Brain pericyte (primary cell): ENCODE measurements around the gene WTAP.
A peak's percentile ranks its signal among the peaks of the same experiment; 100 is the strongest.
"Not testable (repeated sequence)": the region's sequence is repeated elsewhere in the genome, so short reads cannot be mapped to it uniquely, and the experiment has no call there.

Experiments used
- DNase-seq: peaks from one replicate; pipeline ENCODE4 v3.0.0-alpha.2; 2012; ENCODE audit warnings: low read depth, low spot score

The WTAP gene

DNA sequence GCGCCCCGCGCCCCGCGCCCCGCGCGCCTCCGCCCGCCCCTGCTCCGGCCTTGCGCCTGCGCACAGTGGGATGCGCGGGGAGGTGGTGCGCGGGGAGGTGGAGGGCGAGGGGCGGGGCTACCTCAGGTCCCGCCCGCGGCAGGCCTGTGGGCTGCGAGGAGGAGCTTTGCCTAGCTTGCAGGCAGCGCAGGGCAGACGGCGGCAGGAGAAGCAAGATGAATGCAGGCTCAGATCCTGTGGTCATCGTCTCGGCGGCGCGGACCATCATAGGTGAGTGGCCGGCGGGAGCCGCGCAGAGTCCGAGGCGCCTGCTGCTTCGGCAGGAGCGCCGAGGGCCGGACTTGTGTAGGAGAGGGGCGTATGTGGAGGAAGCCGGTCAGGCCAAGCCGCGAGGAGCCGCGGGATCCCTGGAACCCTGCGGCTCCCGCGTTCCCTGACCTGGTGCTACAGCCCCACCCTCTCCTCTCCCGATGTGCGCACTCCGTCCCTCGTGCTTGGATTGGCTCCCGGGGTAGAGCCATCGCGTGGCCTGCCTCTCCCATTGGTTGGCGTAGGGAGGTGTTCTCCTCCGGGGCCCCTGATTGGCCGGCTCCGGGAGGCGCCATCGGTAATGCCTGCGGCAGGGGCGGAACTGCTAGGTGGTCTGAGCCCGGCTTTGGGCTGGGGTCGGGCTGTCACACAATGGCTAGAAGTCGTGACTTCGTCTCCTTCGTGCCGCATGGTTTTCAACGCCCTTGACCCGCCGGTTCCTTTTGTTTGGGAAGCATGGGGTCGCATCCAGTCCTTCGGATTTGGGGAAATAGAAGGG, 34.8 kb downstream of the WTAP start, which contains the start of gene ACAT2:
Gene ACAT2, plus strand, starts transcription at position 173 of the 808 bp plus-strand sequence. Its CDS starts 43 bp downstream, at position 216.
- DNase-seq = peak; percentile 89

DNA sequence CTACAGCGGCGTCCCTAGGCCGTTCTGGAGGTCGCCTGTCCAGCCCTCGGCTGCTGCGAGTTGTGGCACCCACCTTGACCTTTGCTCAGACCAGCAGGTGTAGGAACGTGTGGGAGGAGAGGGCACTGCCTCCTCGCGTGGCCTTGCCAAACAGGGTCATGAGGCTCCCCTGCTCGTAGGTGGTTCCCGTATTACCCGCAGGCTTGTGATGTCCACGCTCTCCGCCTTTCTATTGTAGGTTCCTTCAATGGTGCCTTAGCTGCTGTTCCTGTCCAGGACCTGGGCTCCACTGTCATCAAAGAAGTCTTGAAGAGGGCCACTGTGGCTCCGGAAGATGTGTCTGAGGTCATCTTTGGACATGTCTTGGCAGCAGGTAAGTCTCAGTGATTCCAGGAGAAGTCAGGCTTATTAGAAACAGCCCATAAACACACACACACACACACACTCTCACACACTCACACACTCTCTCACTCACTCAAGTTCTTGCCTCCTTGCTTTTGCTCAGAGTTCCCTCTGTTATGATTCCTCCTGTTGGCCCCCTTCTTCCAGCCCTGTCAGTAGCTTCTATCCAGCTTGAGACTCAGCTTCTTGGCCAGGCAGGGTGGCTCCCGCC, 35.5 kb downstream of the WTAP start:
- DNase-seq = peak; percentile 13

DNA sequence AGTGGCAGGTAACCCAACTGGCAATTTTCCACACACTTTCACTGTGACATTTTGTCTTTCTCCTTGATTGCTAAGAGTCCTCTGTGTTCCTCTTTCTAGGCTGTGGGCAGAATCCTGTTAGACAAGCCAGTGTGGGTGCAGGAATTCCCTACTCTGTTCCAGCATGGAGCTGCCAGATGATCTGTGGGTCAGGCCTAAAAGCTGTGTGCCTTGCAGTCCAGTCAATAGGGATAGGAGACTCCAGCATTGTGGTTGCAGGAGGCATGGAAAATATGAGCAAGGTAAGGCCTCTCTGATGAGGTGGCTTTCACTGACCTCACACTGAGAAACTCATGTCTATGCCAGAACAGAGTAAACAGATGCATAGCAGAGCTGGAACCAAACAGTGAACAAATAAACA, 39.6 kb downstream of the WTAP start:
- DNase-seq = no peak

DNA sequence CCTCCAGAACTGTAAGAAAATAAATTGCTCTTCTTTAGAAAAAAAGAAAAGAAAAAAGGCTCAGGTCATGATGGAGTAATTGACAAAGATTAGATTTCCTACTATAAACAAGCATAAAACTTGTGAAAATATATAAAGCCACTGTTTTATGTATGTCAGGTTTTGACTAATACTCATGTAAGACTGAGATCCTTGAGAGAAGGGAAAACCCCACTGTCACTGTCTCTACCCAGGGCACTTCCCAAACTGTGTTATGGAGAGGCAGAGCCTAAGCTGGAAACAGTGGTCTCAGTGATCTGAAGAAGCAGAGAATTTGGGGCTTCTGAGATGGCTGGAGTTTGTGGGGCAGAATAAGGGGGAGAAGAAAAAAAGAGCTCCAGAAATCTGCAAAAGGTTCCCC, 42.2 kb downstream of the WTAP start:
- DNase-seq = no peak

DNA sequence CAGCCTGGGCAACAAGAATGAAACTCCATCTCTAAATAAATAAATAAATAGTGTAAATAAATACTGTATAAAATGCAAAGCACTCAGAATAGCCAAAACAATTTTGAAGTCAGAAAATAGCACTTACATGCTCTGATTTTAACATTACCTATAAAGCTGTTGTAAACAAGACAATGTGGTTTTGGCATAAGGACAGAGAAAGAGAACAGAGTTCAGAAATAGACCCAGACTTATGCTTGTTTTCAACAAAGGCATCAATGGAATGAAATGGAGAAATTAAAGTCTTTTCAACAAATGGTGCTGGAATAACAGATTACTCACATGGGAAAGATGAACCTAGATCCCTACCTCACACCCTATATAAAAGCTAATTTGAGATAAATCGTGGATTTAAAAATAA, 44.9 kb downstream of the WTAP start:
- DNase-seq = no peak

DNA sequence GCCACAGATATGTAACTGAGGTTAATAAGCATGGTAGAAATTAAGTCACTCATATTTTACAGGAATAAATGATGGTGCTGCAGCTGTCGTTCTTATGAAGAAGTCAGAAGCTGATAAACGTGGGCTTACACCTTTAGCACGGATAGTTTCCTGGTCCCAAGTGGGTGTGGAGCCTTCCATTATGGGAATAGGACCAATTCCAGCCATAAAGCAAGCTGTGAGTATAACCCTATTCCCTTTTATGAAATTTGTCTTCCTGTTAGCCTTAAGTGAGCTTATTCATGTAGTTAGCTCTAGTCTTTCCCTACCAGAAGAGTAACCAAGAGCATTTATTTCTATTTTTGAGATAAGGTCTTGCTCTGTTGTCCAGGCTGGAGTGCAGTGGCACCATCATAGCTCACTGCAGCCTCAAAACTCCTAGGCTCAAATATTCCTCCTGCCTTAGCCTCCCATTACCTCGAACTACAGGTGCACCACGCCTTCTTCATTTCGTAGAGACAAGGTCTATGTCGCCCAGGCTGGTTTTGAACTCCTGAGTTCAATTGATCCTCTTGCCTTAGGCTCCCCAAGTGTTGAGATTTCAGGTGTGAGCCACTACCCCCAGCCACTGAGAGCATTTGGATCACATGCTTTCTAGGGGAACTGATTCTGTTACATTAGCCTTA, 50.1 kb downstream of the WTAP start:
- no peak for DNase-seq

DNA sequence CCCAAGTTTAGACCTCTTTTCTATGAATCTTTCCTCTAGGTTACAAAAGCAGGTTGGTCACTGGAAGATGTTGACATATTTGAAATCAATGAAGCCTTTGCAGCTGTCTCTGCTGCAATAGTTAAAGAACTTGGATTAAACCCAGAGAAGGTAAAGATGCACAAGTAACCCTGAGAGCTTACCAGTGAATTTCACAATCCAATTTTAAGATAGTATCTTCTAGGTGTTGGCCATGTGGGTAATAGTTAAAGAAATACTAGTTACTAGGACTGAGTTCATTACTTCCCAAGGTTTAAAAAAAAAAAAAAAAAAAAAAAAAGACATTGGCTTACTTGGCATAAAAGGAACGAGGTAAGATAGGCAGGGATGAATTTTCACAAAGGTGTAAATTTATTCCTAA, 50.8 kb downstream of the WTAP start:
- no peak for DNase-seq

DNA sequence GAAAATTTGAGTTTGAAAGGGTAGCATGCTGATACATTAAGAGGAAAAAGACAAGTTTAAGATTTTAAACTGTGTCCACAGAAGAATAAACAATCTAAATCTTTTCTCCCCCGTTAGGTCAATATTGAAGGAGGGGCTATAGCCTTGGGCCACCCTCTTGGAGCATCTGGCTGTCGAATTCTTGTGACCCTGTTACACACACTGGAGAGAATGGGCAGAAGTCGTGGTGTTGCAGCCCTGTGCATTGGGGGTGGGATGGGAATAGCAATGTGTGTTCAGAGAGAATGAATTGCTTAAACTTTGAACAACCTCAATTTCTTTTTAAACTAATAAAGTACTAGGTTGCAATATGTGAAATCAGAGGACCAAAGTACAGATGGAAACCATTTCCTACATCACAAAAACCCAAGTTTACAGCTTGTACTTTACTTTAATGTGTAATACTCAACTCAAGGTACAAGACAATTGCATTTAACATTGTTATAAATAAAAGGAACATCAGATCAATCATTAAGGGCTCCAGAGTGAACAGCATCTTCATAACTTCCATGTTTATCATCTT, 51.3 kb downstream of the WTAP start:
- no peak for DNase-seq

DNA sequence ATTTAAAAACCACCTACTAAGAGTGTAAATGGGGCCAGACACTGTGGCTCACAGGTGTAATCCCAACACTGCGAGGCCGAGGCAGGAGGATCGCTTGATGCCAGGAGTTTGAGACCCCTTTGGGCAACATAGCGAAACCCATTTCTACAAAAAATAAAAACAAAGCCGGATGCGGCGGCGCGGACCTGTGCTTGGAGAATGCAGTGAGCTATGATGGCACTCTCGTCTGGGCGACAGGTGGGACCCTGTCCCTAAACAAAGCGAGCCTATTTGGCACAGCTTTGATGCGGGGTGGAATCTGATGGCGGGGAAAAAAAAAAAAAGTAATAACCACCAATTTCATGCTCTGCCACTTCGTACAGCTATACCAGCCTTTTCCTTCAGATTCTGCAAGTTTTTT, 61.0 kb downstream of the WTAP start:
- no peak for DNase-seq

DNA sequence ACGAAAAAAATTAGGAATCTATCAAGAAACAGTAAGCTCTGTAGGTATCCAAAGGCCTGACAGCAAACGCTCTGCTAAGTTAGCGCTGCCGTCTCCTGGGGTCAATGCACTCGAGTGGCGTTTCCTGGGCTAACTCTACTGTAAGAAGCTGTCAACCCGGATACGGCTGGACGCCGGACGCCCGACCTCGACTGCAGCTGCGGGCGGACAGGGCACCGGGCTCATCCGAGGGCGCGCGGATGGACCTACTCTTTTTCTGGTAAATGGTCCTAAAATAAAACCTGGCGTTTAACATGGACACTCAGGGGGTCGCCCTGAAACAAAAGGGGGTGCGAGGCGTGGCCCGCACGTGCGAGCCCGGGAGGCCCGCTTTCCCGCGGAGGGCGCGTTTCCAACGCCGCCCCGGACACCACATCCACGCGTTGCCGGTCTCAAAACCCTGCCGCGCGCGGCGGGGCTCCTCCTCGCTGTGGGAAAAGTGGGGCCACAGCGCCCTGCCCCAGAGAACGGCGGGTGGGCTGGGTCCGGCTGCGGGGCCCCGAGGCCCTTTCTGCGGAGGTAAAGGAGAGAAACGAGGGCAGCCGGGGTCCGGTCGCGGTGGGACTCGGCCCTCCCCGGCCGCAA, 61.6 kb downstream of the WTAP start:
- DNase-seq = no peak

DNA sequence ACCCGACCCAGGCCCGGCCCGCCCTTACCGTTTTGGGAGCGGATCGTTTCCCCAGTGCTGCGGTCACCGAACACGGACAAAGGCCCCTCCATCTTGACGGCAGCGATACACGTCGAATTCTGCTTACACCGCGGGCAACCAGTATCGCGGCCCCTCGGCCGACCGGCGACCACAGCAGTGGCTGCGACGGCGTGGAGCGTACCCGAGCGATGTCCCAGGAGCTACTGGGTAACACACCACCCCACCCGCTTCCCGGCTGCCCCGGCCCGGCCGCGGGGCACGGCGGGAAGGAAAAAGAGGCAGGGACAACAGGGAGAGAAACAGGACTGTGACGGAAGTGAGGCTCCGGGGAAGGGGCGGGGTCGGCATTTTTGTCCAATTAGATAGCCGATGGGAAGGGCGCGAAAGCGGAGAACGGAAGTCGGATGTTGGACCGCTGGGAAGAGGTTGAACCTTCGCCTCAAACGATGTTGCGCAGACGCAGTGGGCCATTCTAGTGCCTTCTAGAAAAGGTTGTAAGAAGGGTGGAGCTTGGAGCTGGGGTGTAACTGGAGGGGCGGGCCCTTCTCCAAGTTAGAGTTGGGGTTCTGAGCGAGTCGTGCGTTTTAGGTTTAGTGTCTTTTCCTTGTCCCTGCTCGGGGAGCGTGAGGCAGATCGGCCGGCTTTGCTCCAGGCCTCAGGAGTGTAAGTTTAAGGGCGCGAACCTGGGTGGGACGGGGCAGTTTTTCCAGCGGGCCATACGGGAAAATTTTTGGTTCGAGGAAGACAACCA, 62.3 kb downstream of the WTAP start, which contains the start of gene TCP1:
Gene TCP1, minus strand, starts transcription at position 226 of the 772 bp plus-strand sequence. Its CDS starts 134 bp downstream, at position 92.
- peak; percentile 98 for DNase-seq

DNA sequence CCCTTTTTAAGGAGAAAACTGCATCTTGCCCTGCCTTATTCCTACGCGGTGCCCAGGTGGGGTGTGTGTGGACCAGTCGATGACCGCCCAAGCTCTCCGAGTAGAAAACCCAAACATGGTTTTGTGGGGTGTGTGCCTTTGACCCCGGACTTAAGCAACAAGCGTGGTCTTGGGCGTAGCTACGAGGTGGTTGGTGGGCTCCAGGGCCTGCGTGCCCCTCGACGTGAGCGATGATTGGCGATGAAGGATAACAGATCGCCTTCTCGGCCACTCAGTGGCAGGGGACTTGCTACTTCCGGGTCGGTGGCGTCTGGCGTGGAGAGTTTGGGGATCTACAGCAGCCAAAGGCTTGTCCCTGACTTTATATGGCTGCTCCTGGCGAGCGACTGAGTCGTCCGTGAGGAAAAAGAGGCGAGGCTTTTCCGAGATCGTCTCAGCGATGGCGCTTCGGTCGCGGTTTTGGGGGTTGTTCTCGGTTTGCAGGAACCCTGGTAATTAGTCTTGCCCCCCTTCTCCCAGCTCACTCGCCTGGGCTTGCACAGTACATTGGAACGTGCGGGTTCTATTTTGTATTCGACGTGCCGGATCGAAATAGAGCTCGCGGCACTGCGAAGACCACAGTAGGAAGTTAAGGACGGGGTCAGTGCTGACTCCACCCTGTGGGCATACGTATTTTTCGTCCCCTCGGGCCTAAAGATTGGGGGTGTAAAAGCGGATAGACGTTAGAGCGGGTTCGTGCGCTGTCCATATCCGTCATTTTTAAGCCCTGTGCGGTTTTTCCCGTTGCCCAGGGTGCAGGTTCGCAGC, 63.0 kb downstream of the WTAP start, which contains the start of gene MRPL18:
Gene MRPL18, plus strand, starts transcription at position 319 of the 807 bp plus-strand sequence. Its CDS starts 121 bp downstream, at position 440.
- DNase-seq = peak; percentile 95

DNA sequence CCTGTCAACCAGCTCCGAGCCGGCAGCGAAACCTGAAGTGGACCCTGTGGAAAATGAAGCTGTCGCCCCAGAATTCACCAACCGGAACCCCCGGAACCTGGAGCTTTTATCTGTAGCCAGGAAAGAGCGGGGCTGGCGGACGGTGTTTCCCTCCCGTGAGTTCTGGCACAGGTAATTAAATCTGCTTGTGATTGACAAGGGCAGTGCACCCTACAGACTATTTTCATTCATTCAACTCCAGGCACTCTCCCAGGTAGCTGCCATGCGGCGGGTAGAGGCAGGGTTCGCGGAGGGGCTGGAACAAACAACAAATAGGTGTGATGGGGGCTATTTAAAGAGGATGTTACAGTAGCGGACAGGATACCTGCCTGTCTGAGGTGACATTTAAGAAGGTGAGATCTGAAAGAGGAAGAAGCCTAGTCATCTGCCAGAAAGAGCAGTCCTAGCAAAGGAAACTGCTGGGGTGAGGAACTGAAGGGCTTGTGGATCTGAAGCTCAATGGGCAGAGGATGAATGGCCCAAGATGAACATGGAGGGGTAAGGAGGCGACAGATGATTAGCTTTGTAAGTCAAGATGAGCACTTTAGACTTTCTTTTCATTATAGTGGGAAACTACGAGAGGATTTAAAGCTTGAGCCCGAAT, 63.8 kb downstream of the WTAP start:
- no peak for DNase-seq

DNA sequence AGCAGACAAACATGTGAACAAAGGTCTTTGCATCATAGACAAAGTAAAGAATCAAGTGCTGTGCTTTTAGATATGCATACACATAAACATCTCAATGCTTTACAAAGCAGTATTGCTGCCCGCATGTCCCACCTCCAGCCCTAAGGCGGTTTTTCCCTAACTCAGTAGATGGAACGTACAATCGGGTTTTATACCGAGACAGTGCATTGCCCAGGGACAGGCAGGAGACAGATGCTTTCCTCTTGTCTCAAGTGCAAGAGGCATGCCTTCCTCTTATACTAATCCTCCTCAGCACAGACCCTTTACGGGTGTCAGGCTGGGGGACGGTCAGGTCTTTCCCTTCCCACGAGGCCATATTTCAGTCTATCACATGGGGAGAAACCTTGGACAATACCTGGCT, 67.7 kb downstream of the WTAP start:
- DNase-seq = not testable (repeated sequence)

DNA sequence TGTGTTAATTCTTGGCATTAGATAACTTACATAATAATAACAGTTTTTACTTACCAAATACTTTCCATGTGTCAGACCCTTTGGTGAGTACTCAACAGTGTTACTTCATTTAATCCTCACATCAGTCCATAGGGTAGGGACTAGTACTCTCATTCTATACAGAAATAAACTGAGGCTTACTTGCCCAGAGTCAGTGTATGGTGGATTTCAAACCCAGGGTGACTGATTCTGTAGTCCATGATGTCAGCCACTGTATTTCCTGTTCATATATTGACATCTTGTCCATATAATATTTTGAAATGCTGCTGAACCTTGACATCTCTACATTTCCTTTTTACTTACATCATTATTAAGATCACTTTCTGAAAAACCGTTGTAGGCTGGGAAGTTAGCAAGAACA, 70.2 kb downstream of the WTAP start:
- DNase-seq = no peak

DNA sequence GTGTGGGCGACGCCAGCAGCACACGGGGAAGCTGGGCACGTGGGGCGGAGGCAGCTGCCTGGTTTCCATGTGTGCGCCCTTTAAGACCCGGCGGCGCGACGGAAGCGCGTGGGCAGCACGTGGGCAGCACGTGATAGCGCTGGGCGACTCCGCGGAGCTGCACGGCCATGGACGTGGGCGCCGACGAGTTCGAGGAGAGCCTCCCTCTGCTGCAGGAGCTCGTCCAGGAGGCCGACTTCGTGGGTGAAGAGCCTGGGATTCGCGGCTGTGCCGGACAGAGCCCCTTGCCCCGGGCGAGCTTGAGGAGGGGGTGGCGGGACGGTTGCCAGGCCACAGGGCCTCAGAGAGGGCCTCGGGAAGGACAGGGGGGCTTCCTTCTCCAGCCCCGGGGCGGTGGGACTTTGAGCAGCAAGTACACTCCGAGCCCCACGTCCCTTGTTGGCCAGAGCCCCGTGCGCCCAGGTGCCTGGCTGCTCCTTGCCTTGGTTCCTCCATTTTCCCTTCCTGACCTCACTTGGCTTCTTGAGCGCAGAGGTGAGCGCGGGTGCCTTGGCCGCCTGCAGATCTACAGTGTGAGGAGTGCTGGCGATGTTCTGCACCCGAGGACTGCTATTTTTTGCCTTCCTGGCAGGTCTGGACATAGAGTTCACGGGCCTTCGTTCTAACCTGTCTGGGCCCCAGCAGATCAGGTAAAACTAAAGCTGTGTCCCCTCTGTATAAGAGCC, 73.0 kb downstream of the WTAP start, which contains the start of gene PNLDC1:
Gene PNLDC1, plus strand, starts transcription at position 136 of the 725 bp plus-strand sequence. Its CDS starts 32 bp downstream, at position 168.
- DNase-seq = no peak

DNA sequence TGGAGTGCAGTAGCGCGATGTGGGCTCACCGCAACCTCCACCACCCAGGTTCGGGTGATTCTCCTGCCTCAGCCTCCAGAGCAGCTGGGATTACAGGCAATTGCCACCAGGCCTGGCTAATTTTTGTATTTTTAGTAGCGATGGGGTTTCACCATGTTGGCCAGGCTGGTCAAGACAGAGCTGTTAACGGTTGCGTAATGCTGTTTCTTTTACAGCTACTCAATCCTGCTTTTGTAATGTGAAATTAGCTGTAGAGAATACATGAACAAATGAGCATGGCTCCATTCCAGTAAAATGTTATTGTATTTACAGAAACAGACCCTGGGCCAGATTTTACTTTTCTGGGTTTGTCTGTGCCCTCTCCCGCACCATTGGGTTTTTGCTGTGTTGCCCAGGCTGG, 74.6 kb downstream of the WTAP start:
- DNase-seq = no peak

DNA sequence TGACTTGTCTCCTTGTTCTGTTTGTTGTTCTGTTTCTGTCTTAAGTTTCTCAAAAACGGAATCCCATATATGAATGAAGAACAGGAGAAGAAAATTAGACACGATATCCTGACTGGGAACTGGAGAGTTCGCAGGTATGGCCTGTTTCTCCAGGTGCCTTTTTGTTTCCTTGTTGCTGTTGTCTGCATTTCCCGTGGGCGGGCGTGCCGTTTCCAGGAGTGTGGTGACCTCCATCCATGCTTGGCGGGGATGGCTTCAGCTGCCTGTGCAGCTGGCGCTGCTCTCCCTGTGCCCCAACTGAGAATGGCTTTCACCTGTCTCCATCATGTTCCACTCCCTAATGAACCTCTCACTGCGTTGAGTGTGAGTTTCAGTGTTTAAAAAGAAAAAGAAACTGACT, 77.2 kb downstream of the WTAP start:
- DNase-seq = no peak
